Natural killer cell (primary cell): ENCODE measurements around the gene ROBO2. TPM values are rescaled to one million over a fixed set of nuclear protein-coding genes. Genes with fewer than 3 reads are reported as not detected.

Experiments
- ATAC-seq, 3 donors: fragments of 150-1000 bp in 2 of 3; fragments of 200-7000 bp in 1 of 3; cut with Tn5 transposase; 1 replicate in 1 of 3; 2 replicates in 2 of 3; pipeline ENCODE4 v1.10.0; 2021; ENCODE audit warnings: mild to moderate bottlenecking in 2 of 3, moderate library complexity in 2 of 3
- DNase-seq, 2 donors: peaks; one replicate each; pipeline versions ENCODE4 v3.0.0 to v3.0.0-alpha.2; 2013 to 2021; ENCODE audit warnings: mixed read lengths in 1 of 2
- H3K27ac ChIP-seq: one replicate; pipeline ENCODE4 v1.5.1; 2013; ENCODE audit warnings: mild to moderate bottlenecking, low read length
- H3K27me3 ChIP-seq: one replicate; pipeline ENCODE4 v1.6.1; 2013; ENCODE audit warnings: low read length; ENCODE audit not compliant: control insufficient read depth, insufficient read depth
- H3K36me3 ChIP-seq: one replicate; pipeline ENCODE4 v1.6.1; 2013; ENCODE audit warnings: low read length; ENCODE audit not compliant: control insufficient read depth, insufficient read depth
- H3K4me1 ChIP-seq: one replicate; pipeline ENCODE4 v1.6.1; 2013; ENCODE audit warnings: low read length; ENCODE audit not compliant: control insufficient read depth, insufficient read depth
- H3K4me3 ChIP-seq: one replicate; pipeline ENCODE4 v1.5.1; 2013; ENCODE audit warnings: low read length
- H3K9me3 ChIP-seq: one replicate; pipeline ENCODE4 v1.6.1; 2013; ENCODE audit warnings: low read length; ENCODE audit not compliant: control insufficient read depth, insufficient read depth
- H3K27ac Mint-ChIP-seq, 2 donors: one replicate each; pipeline ENCODE4 v1.8.0; 2022; ENCODE audit warnings: mild to moderate bottlenecking in 2 of 2, mixed read lengths in 2 of 2, moderate library complexity in 1 of 2
- H3K27me3 Mint-ChIP-seq, 2 donors: one replicate each; pipeline ENCODE4 v1.8.0; 2022; ENCODE audit warnings: low read depth in 2 of 2, mixed read lengths in 2 of 2
- H3K36me3 Mint-ChIP-seq: one replicate; pipeline ENCODE4 v1.8.0; 2022; ENCODE audit warnings: mixed read lengths
- H3K4me1 Mint-ChIP-seq, 2 donors: one replicate each; pipeline ENCODE4 v1.8.0; 2022; ENCODE audit warnings: mixed read lengths in 2 of 2
- H3K4me3 Mint-ChIP-seq: one replicate; pipeline ENCODE4 v1.8.0; 2022; ENCODE audit warnings: mild to moderate bottlenecking, moderate library complexity, mixed read lengths
- H3K9me3 Mint-ChIP-seq, 2 donors: one replicate each; pipeline ENCODE4 v1.8.0; 2022; ENCODE audit warnings: mixed read lengths in 2 of 2
- WGBS: methylation state at CpG from one replicate; pipeline ENCODE4 v1.1.7; 2013; ENCODE audit warnings: missing lambda C conversion rate; ENCODE audit not compliant: insufficient coverage; 5-methylcytosine and 5-hydroxymethylcytosine counted together
- intact Hi-C: fragments of 100-400 bp; cut with micrococcal nuclease; formaldehyde crosslinking; loops from one replicate; pipeline ENCODE4 v1.14.2; 2022
- total RNA-seq, 4 donors: library from RNA; stranded (reverse); fragments of 120-200 nt in 1 of 4; gene quantifications; one replicate each; pipeline versions ENCODE4 v1.2.3 to v1.2.4, GENCODE V29; 2013 to 2022
- TF ChIP-seq, protein P1 (sequence below): fragments of 200-600 bp; IDR thresholded peaks from one replicate; pipeline ENCODE4 v1.8.0; 2022; ENCODE audit warnings: antibody characterized with exemption

ROBO2 gene
- total RNA-seq, 3 donors from 2014 or later (not counting 1 experiment from before 2014, with no cell fraction given) = not detected

DNA sequence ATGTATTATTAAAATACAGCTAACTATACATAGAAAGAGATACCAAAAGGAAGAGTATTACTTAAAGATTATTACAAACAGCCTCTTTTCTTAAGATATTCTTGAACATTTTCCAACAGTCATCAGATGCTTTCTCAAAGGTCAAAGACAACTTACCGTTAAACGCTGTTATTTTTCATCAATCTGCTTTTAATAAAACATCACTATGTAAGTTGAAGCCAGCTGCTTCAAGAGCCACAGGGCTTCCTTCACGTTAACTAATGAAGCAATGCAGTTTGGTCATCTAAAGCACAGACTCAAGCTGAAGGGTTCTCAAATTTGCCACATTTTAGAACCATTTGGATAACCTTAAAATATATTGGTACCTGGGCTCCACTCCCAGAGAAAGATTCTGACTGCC lies 578.8 kb downstream of the ROBO2 start:
- ATAC-seq (no peak), DNase-seq (no peak)
- Histone ChIP-seq H3K36me3 (no peaks in the 10 kb centered on the region), H3K4me1 (no peaks in the 10 kb centered on the region), H3K9me3 (no peaks in the 10 kb centered on the region), H3K27ac (no peak overlapping the region), H3K4me3 (no peak overlapping the region), H3K27me3 (no peaks in the 10 kb centered on the region)
- no peak overlapping the region for H3K4me3 Mint-ChIP-seq
- H3K27ac Mint-ChIP-seq = no peak overlapping the region
- H3K9me3 Mint-ChIP-seq = peaks cover 11 to 14% of the 10 kb centered on the region in 2 donors
- intact Hi-C loops = no loop called here
- H3K27me3 Mint-ChIP-seq = no peaks in the 10 kb centered on the region
- H3K4me1 Mint-ChIP-seq = no peaks in the 10 kb centered on the region
- TF ChIP-seq, protein P1, sequence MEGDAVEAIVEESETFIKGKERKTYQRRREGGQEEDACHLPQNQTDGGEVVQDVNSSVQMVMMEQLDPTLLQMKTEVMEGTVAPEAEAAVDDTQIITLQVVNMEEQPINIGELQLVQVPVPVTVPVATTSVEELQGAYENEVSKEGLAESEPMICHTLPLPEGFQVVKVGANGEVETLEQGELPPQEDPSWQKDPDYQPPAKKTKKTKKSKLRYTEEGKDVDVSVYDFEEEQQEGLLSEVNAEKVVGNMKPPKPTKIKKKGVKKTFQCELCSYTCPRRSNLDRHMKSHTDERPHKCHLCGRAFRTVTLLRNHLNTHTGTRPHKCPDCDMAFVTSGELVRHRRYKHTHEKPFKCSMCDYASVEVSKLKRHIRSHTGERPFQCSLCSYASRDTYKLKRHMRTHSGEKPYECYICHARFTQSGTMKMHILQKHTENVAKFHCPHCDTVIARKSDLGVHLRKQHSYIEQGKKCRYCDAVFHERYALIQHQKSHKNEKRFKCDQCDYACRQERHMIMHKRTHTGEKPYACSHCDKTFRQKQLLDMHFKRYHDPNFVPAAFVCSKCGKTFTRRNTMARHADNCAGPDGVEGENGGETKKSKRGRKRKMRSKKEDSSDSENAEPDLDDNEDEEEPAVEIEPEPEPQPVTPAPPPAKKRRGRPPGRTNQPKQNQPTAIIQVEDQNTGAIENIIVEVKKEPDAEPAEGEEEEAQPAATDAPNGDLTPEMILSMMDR = no peak
- H3K36me3 Mint-ChIP-seq = no peaks in the 10 kb centered on the region
- 98% methylated on average over 3 of the region's 3 CpGs for WGBS

DNA sequence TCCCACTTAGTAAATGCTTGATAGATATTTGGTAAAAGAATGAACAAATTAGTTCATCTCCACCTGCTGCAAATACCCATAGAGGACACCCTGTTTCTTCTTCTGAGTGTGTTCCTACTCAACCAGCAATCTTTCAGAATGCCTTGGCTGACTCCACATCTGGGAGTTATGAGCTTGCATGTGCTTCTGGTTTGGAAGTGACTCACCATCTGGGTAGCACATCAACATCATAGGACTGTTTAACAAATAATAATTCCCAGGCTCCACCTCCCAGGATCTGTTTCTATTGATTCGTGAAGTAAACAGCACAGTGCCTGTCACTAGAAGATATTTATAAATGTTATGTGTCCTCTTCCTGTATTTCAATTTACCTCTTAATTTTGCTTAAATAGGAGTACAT lies 580.1 kb downstream of the ROBO2 start:
- intact Hi-C loops = no loop called here
- H3K36me3 ChIP-seq = no peaks in the 10 kb centered on the region
- H3K27ac Mint-ChIP-seq = no peak overlapping the region
- DNase-seq (no peak), ATAC-seq (no peak)
- no peaks in the 10 kb centered on the region for H3K36me3 Mint-ChIP-seq
- no peak overlapping the region for H3K4me3 ChIP-seq
- no peaks in the 10 kb centered on the region for H3K27me3 ChIP-seq
- no CpG with 5 or more reads among the region's 1 CpG for WGBS
- TF ChIP-seq, protein P1 = no peak
- H3K27ac ChIP-seq = no peak overlapping the region
- H3K9me3 Mint-ChIP-seq = peaks cover 13 to 14% of the 10 kb centered on the region in 2 donors
- H3K9me3 ChIP-seq = no peaks in the 10 kb centered on the region
- no peaks in the 10 kb centered on the region for H3K4me1 ChIP-seq
- H3K4me3 Mint-ChIP-seq = no peak overlapping the region
- no peaks in the 10 kb centered on the region for H3K4me1 Mint-ChIP-seq
- H3K27me3 Mint-ChIP-seq = no peaks in the 10 kb centered on the region

DNA sequence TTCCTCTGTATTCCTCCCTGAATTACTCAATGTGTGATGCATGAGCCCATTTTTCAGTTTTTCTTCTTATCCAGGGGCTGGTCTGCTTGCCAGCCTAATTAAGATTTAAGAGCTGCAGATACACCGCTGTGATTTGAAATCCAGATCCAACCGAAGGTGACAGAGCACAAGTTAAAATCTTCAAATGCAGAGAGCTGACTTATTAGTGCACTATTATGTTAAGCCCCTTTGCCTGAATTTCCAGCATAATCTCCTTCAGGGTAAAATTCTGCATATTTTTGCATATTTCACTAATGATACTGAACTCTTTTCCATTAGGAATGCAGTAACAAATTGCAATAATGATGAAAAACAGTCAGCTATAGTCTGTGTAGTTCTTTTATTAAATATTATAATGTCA lies 583.6 kb downstream of the ROBO2 start:
- Histone ChIP-seq H3K9me3 (no peaks in the 10 kb centered on the region), H3K4me3 (no peak overlapping the region), H3K27me3 (no peaks in the 10 kb centered on the region), H3K4me1 (no peaks in the 10 kb centered on the region), H3K27ac (no peak overlapping the region), H3K36me3 (no peaks in the 10 kb centered on the region)
- intact Hi-C loops = no loop called here
- H3K27me3 Mint-ChIP-seq = no peaks in the 10 kb centered on the region
- no peak overlapping the region for H3K27ac Mint-ChIP-seq
- peaks cover under 1% of the 10 kb centered on the region for H3K36me3 Mint-ChIP-seq
- 90% methylated on average over 2 of the region's 2 CpGs for WGBS
- DNase-seq (no peak), ATAC-seq (no peak)
- peaks cover 8% of the 10 kb centered on the region in 2 donors for H3K9me3 Mint-ChIP-seq
- H3K4me1 Mint-ChIP-seq = no peaks in the 10 kb centered on the region
- TF ChIP-seq, protein P1 = no peak
- no peak overlapping the region for H3K4me3 Mint-ChIP-seq

DNA sequence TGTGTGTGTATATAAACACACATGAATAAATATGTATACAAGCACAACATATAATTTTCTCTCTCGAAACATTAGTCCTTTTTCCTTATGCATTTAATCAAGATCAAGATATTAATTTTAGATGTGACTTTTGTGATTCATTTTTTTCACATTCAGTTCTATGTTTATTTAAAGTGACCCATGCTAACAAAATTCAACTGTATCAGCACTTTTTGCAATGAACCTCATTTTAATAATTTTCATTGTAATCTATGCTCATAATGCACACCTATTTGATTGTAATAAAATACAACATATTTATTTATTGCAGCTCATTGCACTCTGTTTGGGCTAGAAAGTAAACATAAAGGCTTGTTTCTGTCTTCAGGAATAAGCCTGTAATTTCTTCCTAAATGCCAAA lies 586.3 kb downstream of the ROBO2 start:
- no peak overlapping the region for H3K4me3 ChIP-seq
- peaks cover 16 to 20% of the 10 kb centered on the region in 2 donors for H3K9me3 Mint-ChIP-seq
- no CpG with 5 or more reads among the region's 1 CpG for WGBS
- H3K27me3 ChIP-seq = no peaks in the 10 kb centered on the region
- no peak overlapping the region for H3K4me3 Mint-ChIP-seq
- no peaks in the 10 kb centered on the region for H3K4me1 Mint-ChIP-seq
- TF ChIP-seq, protein P1 = no peak
- intact Hi-C loops = no loop called here
- no peak for DNase-seq
- no peaks in the 10 kb centered on the region for H3K36me3 ChIP-seq
- H3K36me3 Mint-ChIP-seq = peaks cover 7% of the 10 kb centered on the region
- H3K9me3 ChIP-seq = no peaks in the 10 kb centered on the region
- H3K27ac Mint-ChIP-seq = no peak overlapping the region
- no peak for ATAC-seq
- no peaks in the 10 kb centered on the region for H3K4me1 ChIP-seq
- H3K27ac ChIP-seq = no peak overlapping the region
- no peaks in the 10 kb centered on the region for H3K27me3 Mint-ChIP-seq
